GM18951 (cell line): ENCODE measurements around the gene EHBP1L1.
"Not testable (repeated sequence)": the region's sequence is repeated elsewhere in the genome, so short reads cannot be mapped to it uniquely, and the experiment has no call there.

Source experiments
- POLR2A ChIP-seq: IDR thresholded peaks from 4 replicates; pipeline ENCODE4 v1.6.1; 2011; ENCODE audit warnings: mild to moderate bottlenecking; ENCODE audit not compliant: insufficient read length, insufficient read depth; ENCODE audit errors: extremely low read depth
- in situ Hi-C: fragments of 300-500 bp; cut with MboI; formaldehyde crosslinking; loops from one replicate; pipeline ENCODE4 v1.12.0; 2022; ENCODE audit warnings: low sequenced_read_pairs, mixed read lengths, inconsistent platforms; ENCODE audit not compliant: unreplicated experiment

Gene EHBP1L1

GRCh38 chr11:65633390-65634108 lies 57.7 kb downstream of the EHBP1L1 start:
- TF ChIP-seq POLR2A = no peak
- in situ Hi-C loops = no loop called here

- TF ChIP-seq POLR2A = no peak
- in situ Hi-C loops = no loop called here
Measured at GRCh38 chr11:65634109-65634436, 58.2 kb downstream of the EHBP1L1 start.

- in situ Hi-C loops = no loop called here
Measured at GRCh38 chr11:65634440-65634839, 58.6 kb downstream of the EHBP1L1 start.

GRCh38 chr11:65634905-65635731 lies 59.3 kb downstream of the EHBP1L1 start:
- TF ChIP-seq POLR2A = no peak
- in situ Hi-C loops = no loop called here

More at GRCh38 chr11:65634440-65634839, 58.6 kb downstream of the EHBP1L1 start:
- no peak for TF ChIP-seq POLR2A

GRCh38 chr11:65636108-65637031 lies 60.5 kb downstream of the EHBP1L1 start:
- in situ Hi-C loops = no loop called here
- TF ChIP-seq POLR2A = no peak

- in situ Hi-C loops = no loop called here
- TF ChIP-seq POLR2A = no peak
Measured at GRCh38 chr11:65637032-65637557, 61.2 kb downstream of the EHBP1L1 start.

- peak; percentile 81 for TF ChIP-seq POLR2A
- in situ Hi-C loops = no loop called here
Measured at GRCh38 chr11:65637794-65638419, 62.1 kb downstream of the EHBP1L1 start, which contains the start of gene SIPA1. Gene SIPA1 (plus strand): TSS chr11:65638101. CDS start chr11:65640922, 2,821 bp downstream.

GRCh38 chr11:65639228-65639597 lies 63.4 kb downstream of the EHBP1L1 start:
- in situ Hi-C loops = not testable (repeated sequence)

- TF ChIP-seq POLR2A = peak; percentile 60
- in situ Hi-C loops = no loop called here
Measured at GRCh38 chr11:65639623-65640482, 64.0 kb downstream of the EHBP1L1 start.

- in situ Hi-C loops = no loop called here
- TF ChIP-seq POLR2A = peak; percentile 20
Measured at GRCh38 chr11:65640483-65641296, 64.8 kb downstream of the EHBP1L1 start.

GRCh38 chr11:65641297-65642013 lies 65.6 kb downstream of the EHBP1L1 start:
- TF ChIP-seq POLR2A = no peak
- in situ Hi-C loops = no loop called here
